MCF 10A (cell line): Measurements from ENCODE around the gene ANKRD44. TPM values are rescaled to one million over a fixed set of nuclear protein-coding genes. Genes with fewer than 3 reads are reported as not detected.

ENCODE experiments used
- BruUV-seq: library from RNA; stranded (reverse); fragments of 400-500 nt; replicated peaks from 2 replicates; lab custom pipeline; 2021; lab: Mats Ljungman, UMichigan
- CTCF ChIA-PET: fragments of 300-600 bp; sonication (Branson Sonifier 250); formaldehyde crosslinking; extraction: SDS; loops from one replicate; lab custom pipeline; 2021; ENCODE audit warnings: antibody characterized with exemption, inconsistent platforms; lab: Yijun Ruan, JAX
- POLR2A ChIA-PET: fragments of 300-600, 350-650 bp; sonication (Branson Sonifier 250); formaldehyde crosslinking; extraction: SDS; loops from one replicate; lab custom pipeline; 2020; ENCODE audit warnings: antibody characterized with exemption, inconsistent platforms; lab: Yijun Ruan, JAX
- DNase-seq: peaks from one replicate; pipeline ENCODE4 v3.0.0-alpha.2; 2018; ENCODE audit not compliant: unreplicated experiment
- H3K27ac Mint-ChIP-seq: one replicate; pipeline ENCODE4 v1.8.0; 2022; ENCODE audit warnings: mild to moderate bottlenecking, low read depth, mixed read lengths; ENCODE audit not compliant: unreplicated experiment
- H3K27me3 Mint-ChIP-seq: one replicate; pipeline ENCODE4 v1.8.0; 2022; ENCODE audit warnings: mixed read lengths; ENCODE audit not compliant: insufficient read depth, unreplicated experiment
- H3K36me3 Mint-ChIP-seq: one replicate; pipeline ENCODE4 v1.8.0; 2022; ENCODE audit warnings: mild to moderate bottlenecking, moderate library complexity, mixed read lengths; ENCODE audit not compliant: insufficient read depth, unreplicated experiment
- H3K4me1 Mint-ChIP-seq: one replicate; pipeline ENCODE4 v1.8.0; 2022; ENCODE audit warnings: mixed read lengths; ENCODE audit not compliant: insufficient read depth, unreplicated experiment
- H3K4me3 Mint-ChIP-seq: one replicate; pipeline ENCODE4 v1.8.0; 2022; ENCODE audit warnings: mild to moderate bottlenecking, moderate library complexity, mixed read lengths; ENCODE audit not compliant: unreplicated experiment
- H3K9me3 Mint-ChIP-seq: one replicate; pipeline ENCODE4 v1.8.0; 2022; ENCODE audit warnings: mixed read lengths; ENCODE audit not compliant: unreplicated experiment
- intact Hi-C: fragments of 100-400 bp; cut with micrococcal nuclease; formaldehyde crosslinking; loops from 2 replicates; pipeline ENCODE4 v1.14.1; 2022
- total RNA-seq: library from RNA; stranded (reverse); gene quantifications from 2 replicates; pipeline ENCODE4 v1.2.3, GENCODE V29; 2022
- TF ChIP-seq, protein P1 (sequence below): fragments of 200-600 bp; IDR thresholded peaks from one replicate; pipeline ENCODE4 v1.8.0; 2022; ENCODE audit warnings: antibody characterized with exemption, mild to moderate bottlenecking; ENCODE audit not compliant: unreplicated experiment

Gene ANKRD44
- total RNA-seq, 1 experiment from 2014 or later, result 6.9 TPM

DNA sequence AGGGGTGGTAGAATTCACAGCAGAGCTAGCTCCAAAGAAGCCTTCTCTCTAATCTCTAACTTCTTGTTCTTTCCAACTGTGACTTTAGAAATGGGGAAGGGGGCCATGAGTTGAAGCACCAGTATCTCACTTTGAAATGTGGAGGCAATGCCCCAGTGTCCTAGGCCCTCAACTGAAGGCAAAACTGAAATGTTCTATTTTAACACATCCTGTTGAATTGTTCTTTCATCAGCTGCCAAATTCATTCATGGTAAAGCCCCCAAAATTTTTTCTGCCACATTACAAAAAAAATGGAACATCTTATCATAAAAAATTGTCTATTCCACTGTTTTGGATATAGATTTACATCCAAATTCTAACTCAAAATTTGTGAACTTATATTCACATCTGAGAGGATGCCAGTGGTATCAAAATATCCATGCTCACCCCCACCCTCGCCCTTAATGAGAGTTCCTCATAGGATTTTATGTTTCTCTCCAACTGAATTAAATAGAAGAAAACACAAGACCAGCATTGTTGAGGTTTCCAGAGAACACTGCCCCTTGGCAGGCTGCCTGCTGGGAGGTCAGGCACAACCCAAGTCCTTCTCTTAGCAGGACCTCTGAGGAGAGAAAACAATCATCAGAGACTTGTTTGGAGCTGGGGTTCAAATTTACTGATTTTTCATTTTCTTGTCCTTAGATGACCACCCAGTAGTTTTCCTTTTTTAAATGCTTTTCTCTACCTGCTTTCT lies 236.7 kb downstream of the ANKRD44 start:
- Mint-ChIP-seq H3K27me3 (no peaks in the 10 kb centered on the region), H3K4me1 (no peaks in the 10 kb centered on the region), H3K27ac (no peak overlapping the region), H3K4me3 (no peak overlapping the region), H3K9me3 (no peaks in the 10 kb centered on the region), H3K36me3 (no peaks in the 10 kb centered on the region)
- TF ChIP-seq, protein P1, sequence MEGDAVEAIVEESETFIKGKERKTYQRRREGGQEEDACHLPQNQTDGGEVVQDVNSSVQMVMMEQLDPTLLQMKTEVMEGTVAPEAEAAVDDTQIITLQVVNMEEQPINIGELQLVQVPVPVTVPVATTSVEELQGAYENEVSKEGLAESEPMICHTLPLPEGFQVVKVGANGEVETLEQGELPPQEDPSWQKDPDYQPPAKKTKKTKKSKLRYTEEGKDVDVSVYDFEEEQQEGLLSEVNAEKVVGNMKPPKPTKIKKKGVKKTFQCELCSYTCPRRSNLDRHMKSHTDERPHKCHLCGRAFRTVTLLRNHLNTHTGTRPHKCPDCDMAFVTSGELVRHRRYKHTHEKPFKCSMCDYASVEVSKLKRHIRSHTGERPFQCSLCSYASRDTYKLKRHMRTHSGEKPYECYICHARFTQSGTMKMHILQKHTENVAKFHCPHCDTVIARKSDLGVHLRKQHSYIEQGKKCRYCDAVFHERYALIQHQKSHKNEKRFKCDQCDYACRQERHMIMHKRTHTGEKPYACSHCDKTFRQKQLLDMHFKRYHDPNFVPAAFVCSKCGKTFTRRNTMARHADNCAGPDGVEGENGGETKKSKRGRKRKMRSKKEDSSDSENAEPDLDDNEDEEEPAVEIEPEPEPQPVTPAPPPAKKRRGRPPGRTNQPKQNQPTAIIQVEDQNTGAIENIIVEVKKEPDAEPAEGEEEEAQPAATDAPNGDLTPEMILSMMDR, result no peak
- intact Hi-C loops, result no loop called here
- CTCF ChIA-PET, result interaction anchor here (0.6 to 1.6 kb wide), 3 partner anchors 39 to 295 kb away, joined by 3 to 4 read pairs (median 3); no protein-coding TSS in a partner anchor
- DNase-seq, result no peak
- POLR2A ChIA-PET, result no interaction called here
- no TSS peak for BruUV-seq

GRCh38 chr2:197073270-197073669 lies 237.3 kb downstream of the ANKRD44 start:
- intact Hi-C loops, result no loop called here
- no peaks in the 10 kb centered on the region for H3K9me3 Mint-ChIP-seq
- H3K36me3 Mint-ChIP-seq, result no peaks in the 10 kb centered on the region
- TF ChIP-seq, protein P1, result no peak
- H3K4me1 Mint-ChIP-seq, result no peaks in the 10 kb centered on the region
- DNase-seq, result no peak
- ChIA-PET POLR2A (no interaction called here), CTCF (interaction anchor here (0.6 to 1.6 kb wide), 3 partner anchors 40 to 296 kb away, joined by 3 to 4 read pairs (median 3); no protein-coding TSS in a partner anchor)
- H3K27ac Mint-ChIP-seq, result no peak overlapping the region
- H3K4me3 Mint-ChIP-seq, result no peak overlapping the region
- BruUV-seq, result no TSS peak
- H3K27me3 Mint-ChIP-seq, result no peaks in the 10 kb centered on the region

DNA sequence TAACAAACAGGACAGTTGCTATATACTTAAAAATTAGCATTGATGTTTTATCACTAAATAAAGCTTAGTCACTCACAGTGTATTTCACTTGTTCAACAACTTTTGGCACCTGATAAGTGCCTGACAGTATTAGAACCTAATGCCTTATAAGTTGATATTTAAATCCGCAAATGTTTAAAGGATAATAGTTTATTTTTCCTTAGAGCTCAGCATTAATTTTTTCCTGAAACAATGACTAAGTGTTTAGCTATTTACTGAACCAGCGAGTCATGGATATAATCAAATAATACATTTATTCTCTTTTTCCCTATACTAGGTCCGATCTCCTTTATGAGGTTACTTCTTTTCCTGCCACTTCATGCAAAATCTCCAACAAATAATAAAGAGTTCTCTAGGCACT lies 238.0 kb downstream of the ANKRD44 start:
- H3K9me3 Mint-ChIP-seq, result no peaks in the 10 kb centered on the region
- H3K4me1 Mint-ChIP-seq, result no peaks in the 10 kb centered on the region
- no peaks in the 10 kb centered on the region for H3K36me3 Mint-ChIP-seq
- no peak overlapping the region for H3K4me3 Mint-ChIP-seq
- no peaks in the 10 kb centered on the region for H3K27me3 Mint-ChIP-seq
- intact Hi-C loops, result no loop called here
- CTCF ChIA-PET, result interaction anchor here (1.6 kb wide), 1 partner anchor 41 kb away, joined by 4 read pairs; no protein-coding TSS in a partner anchor
- TF ChIP-seq, protein P1, result no peak
- BruUV-seq, result no TSS peak
- POLR2A ChIA-PET, result interaction anchor here (1.0 kb wide), 1 partner anchor 10 kb away, joined by 4 read pairs; no protein-coding TSS in a partner anchor
- H3K27ac Mint-ChIP-seq, result no peak overlapping the region
- no peak for DNase-seq

GRCh38 chr2:197071790-197072436 lies 238.7 kb downstream of the ANKRD44 start:
- CTCF ChIA-PET, result interaction anchor here (0.6 to 1.6 kb wide), 2 partner anchors 41 to 79 kb away, joined by 3 to 4 read pairs; no protein-coding TSS in a partner anchor
- no TSS peak for BruUV-seq
- POLR2A ChIA-PET, result interaction anchor here (1.0 kb wide), 1 partner anchor 10 kb away, joined by 4 read pairs; no protein-coding TSS in a partner anchor
- H3K4me3 Mint-ChIP-seq, result no peak overlapping the region
- no peaks in the 10 kb centered on the region for H3K4me1 Mint-ChIP-seq
- no peaks in the 10 kb centered on the region for H3K9me3 Mint-ChIP-seq
- intact Hi-C loops, result no loop called here
- TF ChIP-seq, protein P1, result no peak
- no peaks in the 10 kb centered on the region for H3K36me3 Mint-ChIP-seq
- no peaks in the 10 kb centered on the region for H3K27me3 Mint-ChIP-seq
- no peak overlapping the region for H3K27ac Mint-ChIP-seq
- no peak for DNase-seq
